OCI-LY7 (cell line): ENCODE measurements around the gene TCERG1L. TPM values are rescaled to one million over a fixed set of nuclear protein-coding genes. Genes with fewer than 3 reads are reported as not detected.

Experiments used
- BruUV-seq: library from RNA; stranded (reverse); fragments of 400-500 nt; replicated peaks from 2 replicates; lab custom pipeline; 2021; lab: Mats Ljungman, UMichigan
- CTCF ChIA-PET: fragments of 300-600 bp; sonication (Branson Sonifier 250); formaldehyde crosslinking; loops from one replicate; lab custom pipeline; 2022; ENCODE audit warnings: antibody characterized with exemption; ENCODE audit not compliant: unreplicated experiment; lab: Charles Lee
- POLR2A ChIA-PET: fragments of 300-600 bp; sonication (Branson Sonifier 250); formaldehyde crosslinking; loops from one replicate; lab custom pipeline; 2022; ENCODE audit warnings: antibody characterized with exemption; lab: Charles Lee
- DNase-seq: peaks from one replicate; pipeline ENCODE4 v3.0.0-alpha.2; 2015; ENCODE audit warnings: low spot score
- H2AFZ ChIP-seq: fragments of 200-600 bp; sonication (generic), shearing (Covaris generic); 2 replicates; pipeline ENCODE4 v1.6.1; 2014; ENCODE audit warnings: mild to moderate bottlenecking, antibody characterized with exemption, low read length, moderate library complexity
- H3K27ac ChIP-seq: fragments of 200-600 bp; sonication (generic); 2 replicates; pipeline ENCODE4 v1.5.1; 2014; ENCODE audit warnings: mixed run types, low read depth, mild to moderate bottlenecking, moderate library complexity, low read length, inconsistent platforms; ENCODE audit not compliant: poor library complexity, severe bottlenecking
- H3K36me3 ChIP-seq: fragments of 200-600 bp; sonication (generic); 2 replicates; pipeline ENCODE4 v1.6.1; 2014; ENCODE audit warnings: mild to moderate bottlenecking, antibody characterized with exemption, low read length, moderate library complexity, mixed read lengths; ENCODE audit not compliant: insufficient read depth
- H3K4me1 ChIP-seq: fragments of 200-600 bp; sonication (generic); 2 replicates; pipeline ENCODE4 v1.5.1; 2014; ENCODE audit warnings: mild to moderate bottlenecking, low read length; ENCODE audit not compliant: insufficient read depth, poor library complexity, severe bottlenecking
- H3K4me2 ChIP-seq: fragments of 200-600 bp; sonication (generic); 2 replicates; pipeline ENCODE4 v1.6.1; 2014; ENCODE audit warnings: mild to moderate bottlenecking, low read length
- H3K4me3 ChIP-seq: fragments of 200-600 bp; sonication (generic); 2 replicates; pipeline ENCODE4 v1.5.1; 2014; ENCODE audit warnings: mild to moderate bottlenecking, low read depth, low read length; ENCODE audit not compliant: poor library complexity, severe bottlenecking
- H3K79me2 ChIP-seq: fragments of 200-600 bp; sonication (generic); 2 replicates; pipeline ENCODE4 v1.6.1; 2016; ENCODE audit warnings: low read depth, mild to moderate bottlenecking, low read length, moderate library complexity, mixed read lengths; ENCODE audit not compliant: insufficient read depth
- H3K9me2 ChIP-seq: fragments of 200-600 bp; sonication (generic); 2 replicates; pipeline ENCODE4 v1.6.1; 2016; ENCODE audit warnings: mild to moderate bottlenecking, low read length, mixed read lengths; ENCODE audit not compliant: insufficient read depth
- H3K9me3 ChIP-seq: fragments of 200-600 bp; sonication (generic); 2 replicates; pipeline ENCODE4 v1.6.1; 2014; ENCODE audit warnings: mild to moderate bottlenecking, mixed run types, low read length, mixed read lengths
- H4K20me1 ChIP-seq: fragments of 200-600 bp; sonication (generic); 2 replicates; pipeline ENCODE4 v1.6.1; 2014; ENCODE audit warnings: mild to moderate bottlenecking, antibody characterized with exemption, low read length, moderate library complexity, mixed read lengths; ENCODE audit not compliant: insufficient read depth
- EZH2phosphoT487 ChIP-seq: fragments of 200-600 bp; sonication (generic); IDR thresholded peaks from 2 replicates; pipeline ENCODE4 v1.6.1; 2018; ENCODE audit warnings: low read depth, borderline replicate concordance, mild to moderate bottlenecking, mixed run types, antibody characterized with exemption, low read length, moderate library complexity, mixed read lengths
- intact Hi-C: fragments of 100-400 bp; cut with micrococcal nuclease; formaldehyde crosslinking; loops from one replicate; pipeline ENCODE4 v1.10.0; 2022; ENCODE audit not compliant: unreplicated experiment
- total RNA-seq, 2 experiments: library from RNA; depleted of rRNA in 1 of 2; stranded (reverse); fragments of >200 nt in 1 of 2; shearing (Covaris generic) in 1 of 2; gene quantifications; 2 replicates each; pipeline ENCODE4 v1.2.3, GENCODE V29; 2014 to 2022
- TF ChIP-seq, protein P1 (sequence below): fragments of 200-600 bp; sonication (generic); conservative IDR thresholded peaks from 2 replicates; pipeline ENCODE4 v1.5.1; 2014; ENCODE audit warnings: mild to moderate bottlenecking, antibody characterized with exemption, low read length, moderate library complexity, mixed read lengths

Gene TCERG1L
- total RNA-seq, 2 experiments from 2014 or later, result not detected

DNA sequence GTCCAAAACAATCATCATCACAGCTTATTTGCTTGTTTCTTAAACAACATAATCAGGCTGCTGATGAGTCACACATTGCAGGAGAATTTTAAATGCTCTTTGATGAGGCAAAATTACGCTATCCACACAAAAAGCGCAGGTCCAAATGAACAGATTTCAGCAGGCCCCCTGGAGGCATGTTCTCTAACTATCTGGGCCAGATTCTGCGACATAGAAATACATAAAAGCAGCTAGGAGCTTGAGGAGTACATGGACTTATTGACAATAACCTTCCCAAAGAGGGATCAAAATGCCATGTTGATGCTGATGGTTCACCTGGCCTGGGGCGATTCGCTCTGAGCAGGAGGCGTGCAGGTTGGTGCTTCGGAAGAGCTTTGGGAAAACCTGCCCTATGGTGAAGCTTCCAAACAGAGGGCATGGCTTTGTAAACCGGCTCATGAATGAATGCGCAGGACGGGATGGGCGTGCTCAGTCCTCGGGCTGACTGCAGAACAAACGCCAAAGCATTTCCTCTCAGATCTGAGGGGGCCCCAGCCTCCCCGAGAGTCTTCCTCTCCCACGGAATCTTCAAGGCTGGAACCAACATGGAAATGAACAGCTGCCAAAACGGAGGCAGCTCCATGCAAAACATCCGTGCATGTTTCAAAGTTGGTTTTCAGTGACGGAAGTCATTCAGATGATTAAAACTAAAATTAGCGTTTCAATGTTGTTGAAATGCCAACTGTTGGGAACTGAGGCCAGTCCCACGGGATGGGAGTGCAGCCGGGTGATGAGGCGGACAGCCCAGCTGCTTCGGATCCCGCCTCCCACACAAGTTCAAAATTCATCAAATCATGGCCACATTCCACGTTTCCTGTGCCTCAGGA is 179.6 kb downstream of the TCERG1L start:
- Histone ChIP-seq H3K9me2 (no peaks in the 10 kb centered on the region), H3K36me3 (no peaks in the 10 kb centered on the region), H4K20me1 (no peaks in the 10 kb centered on the region), H2AFZ (no peak overlapping the region), H3K79me2 (no peaks in the 10 kb centered on the region), H3K4me1 (no peaks in the 10 kb centered on the region), H3K4me3 (no peak overlapping the region), H3K4me2 (no peak overlapping the region), H3K27ac (no peak overlapping the region), H3K9me3 (no peaks in the 10 kb centered on the region)
- TF ChIP-seq, protein P1, sequence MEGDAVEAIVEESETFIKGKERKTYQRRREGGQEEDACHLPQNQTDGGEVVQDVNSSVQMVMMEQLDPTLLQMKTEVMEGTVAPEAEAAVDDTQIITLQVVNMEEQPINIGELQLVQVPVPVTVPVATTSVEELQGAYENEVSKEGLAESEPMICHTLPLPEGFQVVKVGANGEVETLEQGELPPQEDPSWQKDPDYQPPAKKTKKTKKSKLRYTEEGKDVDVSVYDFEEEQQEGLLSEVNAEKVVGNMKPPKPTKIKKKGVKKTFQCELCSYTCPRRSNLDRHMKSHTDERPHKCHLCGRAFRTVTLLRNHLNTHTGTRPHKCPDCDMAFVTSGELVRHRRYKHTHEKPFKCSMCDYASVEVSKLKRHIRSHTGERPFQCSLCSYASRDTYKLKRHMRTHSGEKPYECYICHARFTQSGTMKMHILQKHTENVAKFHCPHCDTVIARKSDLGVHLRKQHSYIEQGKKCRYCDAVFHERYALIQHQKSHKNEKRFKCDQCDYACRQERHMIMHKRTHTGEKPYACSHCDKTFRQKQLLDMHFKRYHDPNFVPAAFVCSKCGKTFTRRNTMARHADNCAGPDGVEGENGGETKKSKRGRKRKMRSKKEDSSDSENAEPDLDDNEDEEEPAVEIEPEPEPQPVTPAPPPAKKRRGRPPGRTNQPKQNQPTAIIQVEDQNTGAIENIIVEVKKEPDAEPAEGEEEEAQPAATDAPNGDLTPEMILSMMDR, result no peak
- no peak for TF ChIP-seq EZH2phosphoT487
- DNase-seq, result no peak
- intact Hi-C loops, result no loop called here
- BruUV-seq, result no TSS peak
- CTCF ChIA-PET, result interaction anchor here (0.6 kb wide), 1 partner anchor 728 kb away, joined by 3 read pairs; no protein-coding TSS in a partner anchor
- POLR2A ChIA-PET, result no interaction called here

DNA sequence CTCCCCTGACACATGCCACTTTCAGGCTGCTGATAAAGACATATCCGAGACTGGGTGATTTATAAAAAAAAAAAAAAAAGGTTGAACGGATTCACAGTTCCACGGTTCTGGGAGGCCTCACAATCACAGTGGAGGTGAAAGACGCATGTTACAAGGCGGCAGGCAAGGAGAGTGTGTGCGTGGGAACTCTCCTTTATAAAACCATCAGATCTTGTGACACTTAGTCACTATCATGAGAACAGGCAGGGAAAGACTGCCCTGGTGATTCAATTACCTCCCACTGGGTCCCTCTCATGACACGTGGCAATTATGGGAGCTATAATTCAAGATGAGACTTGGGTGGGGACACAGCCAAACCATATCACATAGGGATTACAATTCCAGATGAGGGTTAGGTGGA is 181.5 kb downstream of the TCERG1L start:
- Histone ChIP-seq H3K4me1 (no peaks in the 10 kb centered on the region), H4K20me1 (no peaks in the 10 kb centered on the region), H3K36me3 (no peaks in the 10 kb centered on the region), H3K4me2 (no peak overlapping the region), H3K27ac (no peak overlapping the region), H3K9me2 (no peaks in the 10 kb centered on the region), H2AFZ (no peak overlapping the region), H3K79me2 (no peaks in the 10 kb centered on the region), H3K4me3 (no peak overlapping the region), H3K9me3 (no peaks in the 10 kb centered on the region)
- intact Hi-C loops, result no loop called here
- POLR2A ChIA-PET, result no interaction called here
- TF ChIP-seq EZH2phosphoT487, result no peak
- TF ChIP-seq, protein P1, result no peak
- CTCF ChIA-PET, result no interaction called here
- no TSS peak for BruUV-seq
- no peak for DNase-seq

DNA sequence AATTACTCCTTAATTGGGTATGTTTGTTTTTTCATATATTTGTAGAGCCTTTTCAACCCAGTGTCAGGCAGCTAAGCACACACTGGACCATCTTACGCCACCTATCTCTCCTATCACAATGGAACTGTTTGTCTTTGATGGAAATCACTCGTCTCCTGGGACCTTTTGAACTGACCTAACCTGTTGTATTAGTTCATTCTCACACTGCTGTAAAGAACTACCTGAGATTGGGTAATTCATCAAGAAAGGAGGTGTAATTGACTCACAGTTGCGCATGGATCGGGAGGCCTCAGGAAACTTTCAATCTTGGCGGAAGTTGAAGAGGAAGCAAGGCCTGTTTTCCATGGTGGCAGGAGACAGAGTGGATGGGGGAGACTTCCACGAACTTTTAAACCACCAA is 182.0 kb downstream of the TCERG1L start:
- H3K36me3 ChIP-seq, result no peaks in the 10 kb centered on the region
- no peaks in the 10 kb centered on the region for H3K79me2 ChIP-seq
- no peak for DNase-seq
- ChIA-PET POLR2A (interaction anchor here (0.7 kb wide), 1 partner anchor 9 kb away, joined by 3 read pairs; no protein-coding TSS in a partner anchor), CTCF (no interaction called here)
- no peak overlapping the region for H3K27ac ChIP-seq
- no peak overlapping the region for H3K4me3 ChIP-seq
- intact Hi-C loops, result no loop called here
- no TSS peak for BruUV-seq
- H3K9me3 ChIP-seq, result no peaks in the 10 kb centered on the region
- H3K9me2 ChIP-seq, result no peaks in the 10 kb centered on the region
- no peak overlapping the region for H2AFZ ChIP-seq
- H3K4me1 ChIP-seq, result no peaks in the 10 kb centered on the region
- H4K20me1 ChIP-seq, result no peaks in the 10 kb centered on the region
- TF ChIP-seq EZH2phosphoT487, result no peak
- TF ChIP-seq, protein P1, result no peak
- H3K4me2 ChIP-seq, result no peak overlapping the region
